ENCODE data around the gene HSPBAP1. TPM values are rescaled to one million over a fixed set of nuclear protein-coding genes. Genes with fewer than 3 reads are reported as not detected.

HSPBAP1 gene
- total RNA-seq, 4 donors from 2014 or later = 10.9 to 15.3 (median 12.9) TPM

DNA sequence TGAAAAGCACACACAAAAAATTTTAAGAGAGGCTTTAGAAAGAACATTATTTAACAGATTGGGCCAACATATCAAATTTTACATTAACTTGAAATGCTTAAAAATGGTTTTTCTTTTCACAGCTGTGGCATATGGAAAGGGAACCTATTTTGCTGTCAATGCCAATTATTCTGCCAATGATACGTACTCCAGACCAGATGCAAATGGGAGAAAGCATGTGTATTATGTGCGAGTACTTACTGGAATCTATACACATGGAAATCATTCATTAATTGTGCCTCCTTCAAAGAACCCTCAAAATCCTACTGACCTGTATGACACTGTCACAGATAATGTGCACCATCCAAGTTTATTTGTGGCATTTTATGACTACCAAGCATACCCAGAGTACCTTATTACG, 65.4 kb downstream of the HSPBAP1 start:
- H3K9me3 ChIP-seq = no peaks in the 10 kb centered on the region
- no peaks in the 10 kb centered on the region for H3K27me3 ChIP-seq
- H3K36me3 ChIP-seq = peaks cover 0 to 61% (median 0%) of the 10 kb centered on the region in 3 donors
- WGBS, 2 donors = 89 to 91% methylated on average over 3 of the region's 3 CpGs
- TF ChIP-seq, protein P1, sequence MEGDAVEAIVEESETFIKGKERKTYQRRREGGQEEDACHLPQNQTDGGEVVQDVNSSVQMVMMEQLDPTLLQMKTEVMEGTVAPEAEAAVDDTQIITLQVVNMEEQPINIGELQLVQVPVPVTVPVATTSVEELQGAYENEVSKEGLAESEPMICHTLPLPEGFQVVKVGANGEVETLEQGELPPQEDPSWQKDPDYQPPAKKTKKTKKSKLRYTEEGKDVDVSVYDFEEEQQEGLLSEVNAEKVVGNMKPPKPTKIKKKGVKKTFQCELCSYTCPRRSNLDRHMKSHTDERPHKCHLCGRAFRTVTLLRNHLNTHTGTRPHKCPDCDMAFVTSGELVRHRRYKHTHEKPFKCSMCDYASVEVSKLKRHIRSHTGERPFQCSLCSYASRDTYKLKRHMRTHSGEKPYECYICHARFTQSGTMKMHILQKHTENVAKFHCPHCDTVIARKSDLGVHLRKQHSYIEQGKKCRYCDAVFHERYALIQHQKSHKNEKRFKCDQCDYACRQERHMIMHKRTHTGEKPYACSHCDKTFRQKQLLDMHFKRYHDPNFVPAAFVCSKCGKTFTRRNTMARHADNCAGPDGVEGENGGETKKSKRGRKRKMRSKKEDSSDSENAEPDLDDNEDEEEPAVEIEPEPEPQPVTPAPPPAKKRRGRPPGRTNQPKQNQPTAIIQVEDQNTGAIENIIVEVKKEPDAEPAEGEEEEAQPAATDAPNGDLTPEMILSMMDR (IDR thresholded peaks at IDR 0.05) = no peak
- TF ChIP-seq EP300 (IDR thresholded peaks at IDR 0.05) = no peak
- no peak for TF ChIP-seq POLR2A (IDR thresholded peaks at IDR 0.05)
- no peak overlapping the region for H3K27ac ChIP-seq
- H3K4me3 ChIP-seq = no peak overlapping the region
- no peaks in the 10 kb centered on the region for H3K4me1 ChIP-seq
- DNase-seq (ENCODE audit: low spot score in 2 of 2) = no peak

DNA sequence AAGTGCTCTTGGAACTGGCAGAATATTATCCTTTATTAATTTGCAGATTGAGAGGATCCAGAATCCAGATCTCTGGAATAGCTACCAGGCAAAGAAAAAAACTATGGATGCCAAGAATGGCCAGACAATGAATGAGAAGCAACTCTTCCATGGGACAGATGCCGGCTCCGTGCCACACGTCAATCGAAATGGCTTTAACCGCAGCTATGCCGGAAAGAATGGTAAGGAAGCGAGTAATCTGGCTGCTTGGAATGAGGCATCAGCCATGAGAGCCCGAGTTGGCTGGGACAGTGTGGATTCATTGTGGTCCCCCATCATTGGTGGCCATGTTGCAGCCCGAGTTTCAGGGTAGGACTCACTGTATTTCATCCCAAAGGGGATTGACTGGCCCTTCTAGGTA, 65.9 kb downstream of the HSPBAP1 start:
- H3K4me3 ChIP-seq = no peak overlapping the region
- H3K4me1 ChIP-seq = no peaks in the 10 kb centered on the region
- no peaks in the 10 kb centered on the region for H3K27me3 ChIP-seq
- WGBS, 2 donors = 86 to 94% methylated on average over 9 of the region's 9 CpGs
- no peak for DNase-seq (ENCODE audit: low spot score in 2 of 2)
- H3K9me3 ChIP-seq = no peaks in the 10 kb centered on the region
- TF ChIP-seq EP300 (IDR thresholded peaks at IDR 0.05) (no peak), POLR2A (IDR thresholded peaks at IDR 0.05) (no peak)
- TF ChIP-seq, protein P1 (IDR thresholded peaks at IDR 0.05) = no peak
- H3K27ac ChIP-seq = no peak overlapping the region
- H3K36me3 ChIP-seq = peaks cover 0 to 61% (median 0%) of the 10 kb centered on the region in 3 donors

DNA sequence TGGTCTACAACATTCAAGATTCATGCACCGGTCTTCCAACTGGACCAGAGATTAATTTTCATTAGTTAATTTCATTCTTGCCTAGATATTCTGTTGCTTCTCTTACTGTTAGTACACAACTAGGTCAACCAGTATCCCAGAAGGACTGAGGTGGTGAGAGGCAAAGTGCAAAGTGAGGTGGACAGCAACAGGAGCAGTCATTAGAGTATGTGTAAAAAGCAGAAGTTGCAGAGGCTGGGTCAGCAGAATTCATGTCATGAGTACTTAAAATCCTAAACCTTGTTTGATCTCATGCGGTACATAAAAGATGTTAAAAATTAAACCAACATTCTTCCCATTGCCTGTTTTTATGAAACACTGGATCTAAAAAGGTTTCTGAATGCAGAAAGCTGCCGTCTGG, 66.3 kb downstream of the HSPBAP1 start:
- no peak overlapping the region for H3K27ac ChIP-seq
- H3K27me3 ChIP-seq = no peaks in the 10 kb centered on the region
- DNase-seq (ENCODE audit: low spot score in 2 of 2) = no peak
- no peak overlapping the region for H3K4me3 ChIP-seq
- peaks cover 0 to 65% (median 0%) of the 10 kb centered on the region in 3 donors for H3K36me3 ChIP-seq
- H3K4me1 ChIP-seq = no peaks in the 10 kb centered on the region
- WGBS, 2 donors = 88 to 90% methylated on average over 3 of the region's 3 CpGs
- TF ChIP-seq, protein P1 (IDR thresholded peaks at IDR 0.05) = no peak
- TF ChIP-seq POLR2A (IDR thresholded peaks at IDR 0.05) (no peak), EP300 (IDR thresholded peaks at IDR 0.05) (no peak)
- H3K9me3 ChIP-seq = no peaks in the 10 kb centered on the region

DNA sequence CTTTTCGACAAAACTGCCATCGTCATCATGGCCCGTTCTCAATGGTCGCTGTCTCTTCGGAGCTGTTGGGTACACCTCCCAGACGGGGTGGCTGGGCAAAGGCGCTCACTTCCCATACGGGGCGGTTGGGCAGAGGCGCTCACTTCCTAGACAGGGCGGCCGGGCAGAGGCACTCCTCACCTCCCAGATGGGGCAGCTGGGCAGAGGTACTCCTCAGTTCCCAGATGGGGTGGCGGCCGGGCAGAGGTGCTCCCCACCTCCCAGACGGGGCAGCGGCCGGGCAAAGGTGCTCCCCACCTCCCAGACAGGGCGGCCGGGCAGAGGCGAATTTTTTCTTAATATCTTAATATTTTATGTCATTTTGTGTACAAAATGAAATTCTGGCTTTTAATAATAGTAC, 68.5 kb downstream of the HSPBAP1 start:
- DNase-seq (ENCODE audit: low spot score in 2 of 2) = no peak
- Histone ChIP-seq H3K27me3 (no peaks in the 10 kb centered on the region), H3K9me3 (no peaks in the 10 kb centered on the region), H3K36me3 (peaks cover 0 to 74% (median 5%) of the 10 kb centered on the region in 3 donors), H3K27ac (no peak overlapping the region), H3K4me1 (no peaks in the 10 kb centered on the region), H3K4me3 (no peak overlapping the region)
- TF ChIP-seq POLR2A (IDR thresholded peaks at IDR 0.05) (no peak), EP300 (IDR thresholded peaks at IDR 0.05) (no peak)
- 98% methylated on average over 20 of the region's 20 CpGs for WGBS, 2 donors

DNA sequence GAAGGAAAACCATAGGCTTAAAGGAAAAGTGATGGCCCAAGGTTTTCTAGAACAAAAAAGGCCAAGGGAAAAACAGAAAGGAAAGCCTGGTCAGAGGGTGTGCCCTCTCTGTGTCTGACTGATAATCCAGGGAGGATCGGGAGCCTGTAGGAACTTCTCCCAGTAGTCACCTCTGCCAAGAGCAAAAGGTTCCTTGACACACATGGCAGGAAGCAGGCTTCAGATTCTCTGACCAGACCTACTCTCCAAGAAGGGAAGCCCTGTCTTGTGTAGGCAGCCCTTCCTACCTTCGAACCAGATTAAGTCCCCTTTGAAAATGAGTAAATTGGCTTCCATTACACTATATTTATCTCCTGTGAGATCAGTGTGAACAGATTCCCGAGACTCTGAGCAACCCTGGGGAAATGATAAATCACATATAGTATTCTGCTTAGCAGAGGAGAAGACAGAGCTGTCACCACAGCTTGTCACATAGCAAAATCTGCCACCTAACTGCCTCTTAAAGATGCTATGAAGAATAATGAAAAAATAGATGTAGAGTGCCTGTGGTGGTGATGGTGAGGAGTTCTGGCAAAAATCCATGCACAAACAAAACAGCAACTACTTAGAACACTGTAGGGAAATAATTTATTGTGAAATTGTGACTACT, 74.2 kb downstream of the HSPBAP1 start:
- TF ChIP-seq EP300 (IDR thresholded peaks at IDR 0.05) = no peak
- no peak for TF ChIP-seq POLR2A (IDR thresholded peaks at IDR 0.05)
- TF ChIP-seq, protein P1 (IDR thresholded peaks at IDR 0.05) = no peak
- Histone ChIP-seq H3K9me3 (no peaks in the 10 kb centered on the region), H3K27ac (no peak overlapping the region), H3K36me3 (peaks cover 0 to 100% (median 25%) of the 10 kb centered on the region in 3 donors), H3K27me3 (no peaks in the 10 kb centered on the region), H3K4me1 (no peaks in the 10 kb centered on the region), H3K4me3 (no peak overlapping the region)
- 80 to 84% methylated on average over 3 of the region's 3 CpGs for WGBS, 2 donors
- DNase-seq (ENCODE audit: low spot score in 2 of 2) = no peak

All from tibial nerve (tissue), 4 donors.